Measurements from ENCODE around the gene SERGEF. TPM values are rescaled to one million over a fixed set of nuclear protein-coding genes. Genes with fewer than 3 reads are reported as not detected.

The SERGEF gene
- total and polyA plus RNA-seq, 2 of the 4 experiments (the other 2 are of a cell fraction): 12.2 to 18.1 TPM

- Histone ChIP-seq H4K8ac (ENCODE audit: low read depth in 2 of 2, low read length in 2 of 2) (no peak overlapping the region), H2AK9ac (replicated peaks; ENCODE audit: low read depth, low read length, poor library complexity) (no peak overlapping the region), H4K5ac (ENCODE audit: low read depth, low read length) (no peak overlapping the region), H2BK120ac (ENCODE audit: low read depth, low read length) (no peak overlapping the region), H2AK5ac (ENCODE audit: low read depth, low read length) (no peak overlapping the region), H3K27me3 (ENCODE audit: control insufficient read depth, insufficient read depth, low read length) (no peaks in the 10 kb centered on the region), H3K14ac (replicated peaks; ENCODE audit: low read depth, low read length) (no peak overlapping the region), H3K9ac (ENCODE audit: low read depth, low read length) (no peak overlapping the region), H4K91ac (ENCODE audit: insufficient read depth, low read depth, low read length) (no peak overlapping the region), H2AFZ (replicated peaks; ENCODE audit: low read length, poor library complexity) (no peak overlapping the region), H4K20me1 (ENCODE audit: insufficient read depth, low read length) (no peaks in the 10 kb centered on the region), H3K4me2 (ENCODE audit: low read depth, low read length) (no peak overlapping the region), H3K9me3 (ENCODE audit: control insufficient read depth, insufficient read depth, low read length) (no peaks in the 10 kb centered on the region), H3K23ac (ENCODE audit: low read depth, low read length) (no peak overlapping the region), H3K27ac (ENCODE audit: insufficient read depth, low read length) (no peak overlapping the region), H3K18ac (ENCODE audit: low read depth, low read length) (no peak overlapping the region), H3K79me1 (ENCODE audit: low read depth in 1 of 2, low read length in 2 of 2) (no peaks in the 10 kb centered on the region), H2BK15ac (ENCODE audit: low read depth, low read length) (no peak overlapping the region), H3K4ac (ENCODE audit: low read depth, low read length) (no peak overlapping the region), H3K56ac (ENCODE audit: extremely low read depth, insufficient read depth, low read length) (no peak overlapping the region), H3K4me3 (ENCODE audit: insufficient read depth, low read depth, low read length) (no peak overlapping the region), H3K4me1 (ENCODE audit: control insufficient read depth, insufficient read depth, low read length) (no peaks in the 10 kb centered on the region), H3K36me3 (ENCODE audit: control insufficient read depth, insufficient read depth, low read length) (no peaks in the 10 kb centered on the region), H2BK20ac (ENCODE audit: low read depth, low read length) (no peak overlapping the region), H2BK5ac (ENCODE audit: low read depth, low read length, poor library complexity, severe bottlenecking) (no peak overlapping the region), H3K9me1 (ENCODE audit: insufficient read depth, low read length) (peaks cover 4% of the 10 kb centered on the region; the same call in 1 of the 2 replicates)
- ChIA-PET POLR2A (ENCODE audit: unreplicated experiment) (no interaction called here), CTCF (no interaction called here)
- WGBS, 2 experiments (ENCODE audit: extremely low coverage in 2 of 2, insufficient read length in 1 of 2): no CpG with 5 or more reads among the region's 1 CpG
- no TSS peak for BruUV-seq (replicated peaks)
- intact Hi-C loops (cut with micrococcal nuclease): no loop called here
- no peak for DNase-seq
- in situ Hi-C loops (cut with MboI; ENCODE audit: low sequenced_read_pairs): no loop called here
- no peak for TF ChIP-seq CTCF (conservative IDR thresholded peaks at IDR 0.05; ENCODE audit: low read depth, low read length)
- TF ChIP-seq SMC3 (IDR thresholded peaks at IDR 0.05; ENCODE audit: low read depth, low read length): no peak
- no peak for TF ChIP-seq FOS (IDR thresholded peaks at IDR 0.05; ENCODE audit: low read depth, low read length)
- TF ChIP-seq MXI1 (IDR thresholded peaks at IDR 0.05; ENCODE audit: borderline replicate concordance, low read depth, low read length): no peak
- no peak for TF ChIP-seq CHD1 (IDR thresholded peaks at IDR 0.05; ENCODE audit: low read depth, low read length)
- no peak for TF ChIP-seq RCOR1 (IDR thresholded peaks at IDR 0.05; ENCODE audit: insufficient replicate concordance, low read length)
- no peak for TF ChIP-seq RFX5 (IDR thresholded peaks at IDR 0.05; ENCODE audit: low read depth, low read length)
- TF ChIP-seq MAFK (IDR thresholded peaks at IDR 0.05; ENCODE audit: low read depth, low read length): no peak
- no peak for TF ChIP-seq ELK1 (IDR thresholded peaks at IDR 0.05; ENCODE audit: borderline replicate concordance, low read depth, low read length)
- TF ChIP-seq MAZ (IDR thresholded peaks at IDR 0.05; ENCODE audit: borderline replicate concordance, low read depth, low read length): no peak
- dilution Hi-C loops (cut with HindIII; ENCODE audit: low sequenced_read_pairs, unreplicated experiment): no loop called here
- no peak for ATAC-seq (ENCODE audit: low read depth)
Measured at GRCh38 chr11:17907046-17907445, 105.8 kb downstream of the SERGEF start.

Measured in IMR-90 (cell line).